Endothelial cell of umbilical vein (primary cell): ENCODE results near the gene ITGB8. TPM values are rescaled to one million over a fixed set of nuclear protein-coding genes. Genes with fewer than 3 reads are reported as not detected.

Experiments
- BruUV-seq: library from RNA; stranded (reverse); fragments of 400-500 nt; replicated peaks from 2 replicates; lab custom pipeline; 2021; lab: Mats Ljungman, UMichigan
- CTCF ChIA-PET: fragments of 300-600, 350-600 bp; sonication (Branson Sonifier 250); formaldehyde crosslinking; loops from one replicate; lab custom pipeline; 2021; ENCODE audit warnings: antibody characterized with exemption, inconsistent platforms; lab: Charles Lee
- POLR2A ChIA-PET: fragments of 300-600, 350-600 bp; sonication (Branson Sonifier 250); formaldehyde crosslinking; loops from one replicate; lab custom pipeline; 2021; ENCODE audit warnings: antibody characterized with exemption, inconsistent platforms; lab: Charles Lee
- DNase-seq: peaks from one replicate; pipeline ENCODE4 v3.0.0-alpha.2; 2011; ENCODE audit warnings: low read depth, low spot score
- FAIRE-seq: peaks from 2 replicates; lab custom pipeline; 2011; peaks lifted over from hg19 to GRCh38; lab: Jason Lieb, UNC
- H2AFZ ChIP-seq: 2 replicates; pipeline ENCODE4 v1.6.0; 2012; ENCODE audit warnings: low read depth, low read length, control low read depth, inconsistent platforms
- H3K27ac ChIP-seq: 2 replicates; pipeline ENCODE4 v1.5.1; 2011; ENCODE audit warnings: low read depth, mild to moderate bottlenecking, control low read depth, low read length, moderate library complexity; ENCODE audit not compliant: insufficient read depth
- H3K27me3 ChIP-seq, 2 experiments: 2 replicates each; pipeline versions ENCODE4 v1.6.0 to v1.6.1; 2011; ENCODE audit warnings: low read length in 2 of 2, mixed read lengths in 1 of 2; ENCODE audit not compliant: control insufficient read depth in 2 of 2, insufficient read depth in 2 of 2
- H3K36me3 ChIP-seq, 2 experiments: 2 replicates in 1 of 2; 3 replicates in 1 of 2; pipeline ENCODE4 v1.5.1; 2011; ENCODE audit warnings: low read length in 2 of 2, mild to moderate bottlenecking in 1 of 2, moderate library complexity in 1 of 2; ENCODE audit not compliant: control insufficient read depth in 2 of 2, insufficient read depth in 2 of 2; ENCODE audit errors: extremely low read depth in 1 of 2
- H3K4me1 ChIP-seq: 3 replicates; pipeline ENCODE4 v1.5.1; 2011; ENCODE audit warnings: mild to moderate bottlenecking, low read length; ENCODE audit not compliant: control insufficient read depth, insufficient read depth; ENCODE audit errors: extremely low read depth
- H3K4me2 ChIP-seq: 2 replicates; pipeline ENCODE4 v1.6.1; 2011; ENCODE audit warnings: low read length, control low read depth, mixed read lengths; ENCODE audit not compliant: insufficient read depth
- H3K4me3 ChIP-seq, 3 experiments: fragments of 200-600 bp in 1 of 3; sonication (generic), shearing (Covaris generic) in 1 of 3; replicated peaks in 1 of 3; 2 replicates each; pipeline ENCODE4 v1.5.1; 2011 to 2016; ENCODE audit warnings: control low read depth in 3 of 3, low read length in 3 of 3, mild to moderate bottlenecking in 2 of 3, inconsistent platforms in 1 of 3, low read depth in 1 of 3, moderate library complexity in 1 of 3; ENCODE audit not compliant: insufficient read depth in 1 of 3
- H3K79me2 ChIP-seq: 2 replicates; pipeline ENCODE4 v1.6.0; 2012; ENCODE audit warnings: low read length, inconsistent platforms; ENCODE audit not compliant: control insufficient read depth, insufficient read depth
- H3K9ac ChIP-seq: replicated peaks from 2 replicates; pipeline ENCODE3; 2011; ENCODE audit warnings: low read length, control low read depth; ENCODE audit not compliant: insufficient read depth; ENCODE audit errors: extremely low read depth
- H3K9me1 ChIP-seq: replicated peaks from 3 replicates; pipeline ENCODE4 v1.6.0; 2011; ENCODE audit warnings: mild to moderate bottlenecking, low read length; ENCODE audit not compliant: control insufficient read depth, insufficient read depth; ENCODE audit errors: extremely low read depth
- H3K9me3 ChIP-seq: replicated peaks from 2 replicates; pipeline ENCODE4 v1.5.1; 2012; ENCODE audit warnings: low read length, inconsistent platforms; ENCODE audit not compliant: control insufficient read depth, insufficient read depth
- H4K20me1 ChIP-seq: replicated peaks from 2 replicates; pipeline ENCODE3; 2011; ENCODE audit warnings: mild to moderate bottlenecking, low read length; ENCODE audit not compliant: control insufficient read depth, insufficient read depth; ENCODE audit errors: extremely low read depth
- CTCF ChIP-seq, 2 donors: IDR thresholded peaks; 1 replicate in 1 of 2; 2 replicates in 1 of 2; pipeline ENCODE4 v1.5.1; 2011; ENCODE audit warnings: low read length in 2 of 2, mild to moderate bottlenecking in 2 of 2, moderate library complexity in 2 of 2, control low read depth in 1 of 2, inconsistent platforms in 1 of 2, low read depth in 1 of 2; ENCODE audit not compliant: insufficient read depth in 1 of 2; ENCODE audit errors: extremely low read depth in 1 of 2
- EZH2 ChIP-seq: IDR thresholded peaks from 2 replicates; pipeline ENCODE4 v1.6.1; 2012; ENCODE audit warnings: borderline replicate concordance, low read depth, mild to moderate bottlenecking, moderate library complexity, low read length, inconsistent platforms; ENCODE audit not compliant: severe bottlenecking
- FOS ChIP-seq: IDR thresholded peaks from 2 replicates; pipeline ENCODE4 v1.6.1; 2011; ENCODE audit warnings: mild to moderate bottlenecking, low read length, moderate library complexity, borderline replicate concordance; ENCODE audit not compliant: insufficient read depth
- GATA2 ChIP-seq: IDR thresholded peaks from 2 replicates; pipeline ENCODE4 v1.7.0; 2011; ENCODE audit warnings: low read depth, mild to moderate bottlenecking, moderate library complexity, mixed read lengths, low read length; ENCODE audit not compliant: insufficient read length, insufficient read depth
- JUN ChIP-seq: IDR thresholded peaks from 2 replicates; pipeline ENCODE4 v1.6.1; 2011; ENCODE audit warnings: borderline replicate concordance, low read depth; ENCODE audit not compliant: insufficient read length, insufficient read depth
- MAX ChIP-seq: IDR thresholded peaks from 2 replicates; pipeline ENCODE4 v1.6.1; 2011; ENCODE audit not compliant: insufficient read depth, insufficient read length
- MYC ChIP-seq: IDR thresholded peaks from one replicate; pipeline ENCODE4 v1.6.1; 2011; ENCODE audit warnings: mild to moderate bottlenecking, low read depth, low read length
- POLR2A ChIP-seq: IDR thresholded peaks from 2 replicates; pipeline ENCODE4 v1.6.1; 2012; ENCODE audit warnings: low read depth, mild to moderate bottlenecking, control low read depth, low read length
- POLR2AphosphoS5 ChIP-seq: IDR thresholded peaks from 2 replicates; pipeline ENCODE4 v1.6.1; 2012; ENCODE audit warnings: low read depth, mild to moderate bottlenecking, control low read depth, low read length, moderate library complexity; ENCODE audit not compliant: insufficient read depth
- dilution Hi-C: fragments of 300-500 bp; cut with MboI; formaldehyde crosslinking; loops from one replicate; pipeline ENCODE4 v1.15.0; 2019; ENCODE audit warnings: low sequenced_read_pairs; ENCODE audit not compliant: extremely low pct_ligation_motif_present
- intact Hi-C: fragments of 100-400 bp; cut with micrococcal nuclease; formaldehyde crosslinking; loops from one replicate; pipeline ENCODE4 v1.10.0; 2022
- polyA plus RNA-seq, 4 experiments: library from polyadenylated mRNA; depleted of rRNA in 3 of 4; stranded (reverse) in 3 of 4; unstranded in 1 of 4; fragments of >200 nt; gene quantifications; 2 replicates each; pipeline versions ENCODE4 v1.2.1 to v1.2.3, GENCODE V29; 2011 to 2012; ENCODE audit warnings: missing spikeins in 1 of 4
- total RNA-seq: library from RNA; stranded (reverse); gene quantifications from 2 replicates; pipeline ENCODE4 v1.2.3, GENCODE V29; 2021

The ITGB8 gene
- total and polyA plus RNA-seq, 2 donors (not counting 3 experiments of a cell fraction or from before 2014, with no cell fraction given): 2.9 to 8.2 TPM

GRCh38 chr7:20350518-20350951, 19.8 kb downstream of the ITGB8 start:
- Histone ChIP-seq H3K9ac (no peak overlapping the region), H3K4me3 (no peak overlapping the region), H3K4me1 (peaks cover 30% of the 10 kb centered on the region), H3K27me3 (no peaks in the 10 kb centered on the region), H3K27ac (no peak overlapping the region), H2AFZ (peak overlapping the region; percentile 18), H3K9me3 (no peaks in the 10 kb centered on the region), H3K36me3 (no peaks in the 10 kb centered on the region), H3K79me2 (no peaks in the 10 kb centered on the region), H4K20me1 (no peaks in the 10 kb centered on the region), H3K4me2 (no peak overlapping the region), H3K9me1 (no peaks in the 10 kb centered on the region)
- FAIRE-seq (peak; percentile 4), DNase-seq (peak; percentile 66)
- CTCF ChIA-PET: interaction anchor here (0.9 to 3.0 kb wide), 2 partner anchors 161 to 248 kb away, joined by 3 to 18 read pairs; no protein-coding TSS in a partner anchor
- no TSS peak for BruUV-seq
- dilution Hi-C loops (no loop called here), intact Hi-C loops (no loop called here)
- POLR2A ChIA-PET: no interaction called here
- TF ChIP-seq GATA2: no peak
- TF ChIP-seq EZH2: no peak
- TF ChIP-seq FOS: no peak
- TF ChIP-seq MAX: no peak
- TF ChIP-seq POLR2AphosphoS5: no peak
- no peak for TF ChIP-seq MYC
- TF ChIP-seq CTCF (IDR thresholded peaks at IDR 0.05; ENCODE audit: extremely low read depth in 1 of 2, insufficient read depth in 1 of 2, low read depth in 1 of 2, low read length in 2 of 2): no peak
- TF ChIP-seq POLR2A: no peak
- no peak for TF ChIP-seq JUN
